GM21723 (cell line): ENCODE measurements around the gene POC1A.
A peak's percentile ranks its signal among the peaks of the same experiment; 100 is the strongest.

Experiments used
- ATAC-seq: cut with Tn5 transposase; IDR thresholded peaks from one replicate; pipeline ENCODE4 v1.9.1; 2021; ENCODE audit warnings: mild to moderate bottlenecking, moderate library complexity; ENCODE audit not compliant: unreplicated experiment

Gene POC1A

DNA sequence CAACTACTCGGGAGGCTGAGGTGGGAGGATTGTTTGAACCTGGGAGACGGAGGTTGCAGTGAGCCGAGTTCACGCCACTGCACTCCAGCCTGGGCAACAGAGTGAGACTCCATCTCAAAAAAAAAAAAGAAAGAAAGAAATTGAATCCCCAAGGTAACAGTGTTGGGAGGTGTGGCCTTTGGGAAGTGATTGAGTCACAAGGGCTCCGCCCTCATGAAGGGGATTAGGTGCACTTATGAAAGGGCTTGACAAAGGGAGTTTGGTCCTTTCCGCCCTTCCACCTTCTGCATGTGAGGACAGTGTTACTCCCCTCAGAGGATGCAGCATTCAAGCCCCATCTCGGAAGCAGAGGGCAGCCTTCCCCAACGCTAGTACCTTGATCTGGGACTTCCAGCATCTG, 21.3 kb downstream of the POC1A start:
- no peak for ATAC-seq

- ATAC-seq = no peak
Observed at GRCh38 chr3:52132041-52132440, 22.2 kb downstream of the POC1A start.

- ATAC-seq = no peak
Observed at GRCh38 chr3:52130966-52131622, 23.1 kb downstream of the POC1A start.

- no peak for ATAC-seq
Observed at GRCh38 chr3:52128118-52128683, 26.0 kb downstream of the POC1A start.

DNA sequence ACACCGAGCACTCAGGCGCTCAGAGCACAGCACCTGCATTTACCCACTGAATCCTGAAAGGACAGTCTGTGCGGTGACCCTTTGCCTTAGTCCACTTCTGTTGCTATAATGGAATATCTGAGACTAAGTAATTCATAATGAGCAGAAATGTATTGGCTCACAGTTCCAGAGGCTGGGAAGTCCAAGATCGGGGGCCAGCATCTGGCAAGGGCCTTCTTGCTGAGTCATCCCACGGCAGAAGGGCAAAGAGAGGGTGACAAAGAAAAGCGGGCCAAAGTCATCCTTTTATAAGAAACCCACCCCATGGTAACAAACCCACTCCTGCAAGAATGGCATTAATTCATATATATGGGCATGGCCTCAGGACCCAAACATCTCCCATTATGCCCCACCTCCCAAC, 27.7 kb downstream of the POC1A start:
- ATAC-seq = no peak

DNA sequence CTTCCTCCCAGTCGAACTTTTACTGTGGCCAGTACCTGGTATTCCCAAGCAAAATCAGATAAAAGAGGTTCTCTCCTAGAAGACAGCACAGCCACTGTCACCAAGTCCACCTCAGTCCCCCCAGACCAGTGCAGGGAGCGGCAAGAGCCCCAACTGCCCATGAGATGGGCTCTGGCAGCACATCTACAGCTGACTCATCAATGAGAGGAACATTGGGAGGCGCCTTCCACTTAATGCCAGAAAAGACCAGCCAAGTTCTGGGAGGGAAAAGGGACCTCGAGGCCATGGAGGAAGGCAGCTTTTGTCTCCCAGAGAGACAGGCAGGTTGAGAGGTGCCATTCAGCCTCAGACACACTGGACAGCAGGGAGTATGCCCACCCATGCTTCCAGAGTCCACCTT, 28.2 kb downstream of the POC1A start:
- ATAC-seq = no peak

DNA sequence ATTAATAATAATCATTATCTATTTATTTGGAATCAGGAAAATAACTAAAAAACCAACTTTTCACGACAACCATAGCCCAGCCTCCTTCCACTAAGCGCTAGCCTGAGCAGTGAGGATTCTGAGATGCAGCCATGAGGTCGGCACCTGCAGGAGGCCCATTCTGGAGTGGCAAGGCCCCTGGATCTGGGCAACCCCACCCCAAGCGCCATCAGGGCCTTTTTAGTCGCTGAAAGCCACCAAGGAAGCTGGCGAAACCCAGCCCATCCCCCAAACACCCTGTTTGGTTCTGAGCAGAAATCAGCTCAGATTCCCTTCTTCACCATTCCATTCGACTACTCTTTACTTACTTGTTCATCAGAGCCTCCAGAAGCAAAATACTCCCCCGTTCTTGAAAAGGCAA, 29.5 kb downstream of the POC1A start:
- no peak for ATAC-seq

GRCh38 chr3:52124126-52124525, 30.1 kb downstream of the POC1A start:
- ATAC-seq = no peak

DNA sequence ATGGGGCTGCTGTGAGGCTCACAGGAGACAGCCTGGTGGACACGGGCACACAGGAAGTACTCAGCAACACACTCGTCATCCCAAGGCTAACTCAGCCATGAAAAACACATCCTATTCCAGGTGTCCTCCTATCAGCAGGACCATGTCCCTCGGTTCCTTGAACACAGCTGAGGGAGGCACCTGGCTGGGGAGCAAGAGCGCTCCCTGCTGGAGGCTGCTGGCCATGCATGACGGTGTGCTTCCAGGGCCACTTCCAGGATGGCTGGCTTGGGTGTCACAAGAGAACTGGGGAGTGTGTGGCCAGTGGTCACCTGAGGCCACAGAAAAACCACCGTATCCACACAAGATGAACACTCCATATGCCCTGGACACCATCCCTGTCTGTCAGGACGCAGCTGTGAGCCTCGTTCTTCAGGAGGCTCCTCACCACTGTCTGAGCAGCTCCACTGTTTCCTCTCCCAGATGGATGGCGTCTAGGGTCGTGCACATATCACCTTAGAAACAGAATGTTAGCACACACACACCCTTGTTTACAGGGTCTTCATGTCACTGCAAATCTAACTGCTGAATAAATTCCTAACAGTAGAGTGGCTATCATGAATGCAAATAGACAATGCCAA, 31.0 kb downstream of the POC1A start:
- peak; percentile 54 for ATAC-seq

DNA sequence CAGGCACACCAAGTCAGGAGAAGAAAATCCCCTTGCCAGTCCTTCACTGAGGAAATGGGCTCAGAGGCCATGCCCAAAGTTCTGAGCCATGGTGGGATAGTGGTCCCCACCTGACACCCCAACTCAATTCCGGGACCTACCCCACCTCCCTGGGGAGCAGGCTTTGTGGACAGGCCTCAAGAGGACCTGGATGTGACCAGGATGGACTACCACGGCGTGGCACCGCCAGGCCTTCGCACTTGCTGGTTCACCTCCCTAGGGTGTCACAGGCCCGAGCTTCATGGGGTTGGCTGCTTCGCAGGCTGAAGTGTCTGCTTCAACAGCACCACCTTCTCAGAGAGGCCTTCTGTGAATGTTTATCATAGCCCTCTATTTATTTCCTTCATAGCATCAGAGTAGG, 31.7 kb downstream of the POC1A start:
- ATAC-seq = no peak

DNA sequence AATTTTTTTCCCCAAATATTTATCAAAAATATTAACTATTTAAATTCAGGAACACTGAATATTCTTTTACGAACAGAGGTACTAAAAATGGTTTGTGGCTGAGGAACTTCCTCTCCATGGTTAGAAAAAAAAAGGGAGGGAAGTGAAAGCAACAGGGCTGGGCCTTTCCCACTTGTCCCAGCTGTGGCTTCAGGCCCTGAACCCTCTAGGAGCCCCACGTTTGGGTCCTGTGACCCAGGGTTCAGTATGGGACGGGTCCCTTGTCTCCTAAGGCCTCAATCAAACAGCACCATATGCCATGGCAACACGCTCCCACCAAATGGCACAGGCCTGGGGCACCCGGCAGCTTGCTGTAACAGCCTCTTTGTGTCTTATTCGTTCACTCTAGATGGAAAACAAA, 32.4 kb downstream of the POC1A start:
- no peak for ATAC-seq

- ATAC-seq = no peak
Observed at GRCh38 chr3:52121464-52121805, 32.8 kb downstream of the POC1A start.

- no peak for ATAC-seq
Observed at GRCh38 chr3:52120556-52121463, 33.4 kb downstream of the POC1A start.

DNA sequence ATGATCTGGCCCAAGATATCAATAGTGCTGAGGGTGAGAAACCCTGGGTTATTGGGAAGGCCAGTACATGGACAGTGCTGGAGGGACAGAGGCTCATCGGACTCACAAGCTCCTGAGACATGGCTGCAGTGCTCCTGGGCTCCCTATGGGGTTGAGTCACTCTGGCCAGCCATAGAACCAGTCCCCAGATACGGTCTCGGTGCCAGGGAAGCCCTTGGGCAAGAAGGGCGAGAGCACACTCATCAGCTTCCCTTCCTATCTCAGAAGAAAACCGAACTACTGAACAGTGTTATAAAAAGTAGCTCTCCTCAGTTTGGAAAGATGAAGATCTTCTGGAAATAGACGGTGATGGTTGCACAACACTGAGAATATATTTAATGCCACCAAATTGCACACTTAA, 34.4 kb downstream of the POC1A start:
- ATAC-seq = no peak

- ATAC-seq = no peak
Observed at GRCh38 chr3:52119099-52119498, 35.1 kb downstream of the POC1A start.

GRCh38 chr3:52118156-52118875, 35.9 kb downstream of the POC1A start:
- no peak for ATAC-seq

- no peak for ATAC-seq
Observed at GRCh38 chr3:52117537-52117936, 36.7 kb downstream of the POC1A start.

DNA sequence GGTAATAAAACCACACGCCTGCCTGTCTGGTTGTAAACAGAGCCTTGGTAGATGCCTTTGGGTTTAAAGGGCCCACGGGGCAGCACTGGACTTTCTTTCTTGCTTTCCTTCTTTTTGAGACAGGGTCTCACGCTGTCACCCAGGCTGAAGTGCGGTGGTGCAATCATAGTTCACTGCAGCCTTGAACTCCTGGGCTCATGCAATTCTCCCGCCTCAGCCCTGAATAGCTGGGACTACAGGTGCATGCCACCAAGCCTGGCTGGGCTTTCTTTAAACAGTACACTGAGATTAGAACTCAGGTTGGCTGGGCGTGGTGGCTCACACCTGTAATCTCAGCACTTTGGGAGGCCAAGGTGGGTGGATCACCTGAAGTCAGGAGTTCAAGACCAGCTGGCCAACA, 42.2 kb downstream of the POC1A start:
- no peak for ATAC-seq

GRCh38 chr3:52110502-52110901, 43.7 kb downstream of the POC1A start:
- no peak for ATAC-seq

DNA sequence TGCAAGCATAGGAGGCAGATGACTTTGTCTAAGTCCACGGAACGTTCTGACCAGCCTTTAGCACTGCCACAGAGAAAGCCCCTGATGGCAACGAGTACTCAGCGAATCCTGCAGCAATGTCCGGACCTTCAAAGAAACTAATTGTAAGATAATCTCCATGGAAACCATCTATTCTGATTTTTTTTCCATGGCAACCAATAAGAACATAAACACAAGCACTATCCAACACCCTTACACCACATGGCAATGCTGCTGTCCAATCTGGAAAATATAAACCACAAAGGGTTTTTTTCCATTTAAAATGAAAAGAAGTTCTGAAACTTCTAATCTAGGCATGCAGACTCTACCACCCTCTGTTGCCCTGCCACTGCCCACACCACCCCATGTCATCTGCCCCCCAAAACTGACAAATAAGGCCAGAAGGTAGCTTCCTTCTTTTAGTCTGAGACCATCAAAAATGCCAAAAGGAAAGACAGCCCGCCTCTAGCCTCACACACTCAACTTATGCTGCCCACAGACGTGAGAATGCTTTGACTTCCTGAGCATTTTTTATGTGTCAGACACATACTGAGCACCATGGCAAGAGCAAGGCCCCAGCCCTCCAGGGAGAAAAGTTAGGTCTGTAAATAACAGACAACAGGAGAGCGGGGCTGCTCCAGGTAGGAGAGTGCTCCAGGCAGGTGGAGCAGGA, 44.5 kb downstream of the POC1A start:
- ATAC-seq = no peak
